ENCODE measurements around the gene CXCL16.

GRCh38 chr17:4710693-4711634 lies 28.8 kb downstream of the CXCL16 start:
- no peak for TF ChIP-seq CTCF (IDR thresholded peaks at IDR 0.05; ENCODE audit: insufficient read depth, low read length, poor library complexity, severe bottlenecking)
- no peak for TF ChIP-seq EZH2phosphoT487 (conservative IDR thresholded peaks at IDR 0.05; ENCODE audit: low read length)
